ENCODE measurements around the gene FOXO1.

GRCh38 chr13:40640845-40641458, 25.5 kb downstream of the FOXO1 start:
- TF ChIP-seq CREB1 (IDR thresholded peaks at IDR 0.05) (no peak), CREB1 (CRISPR knock-in tag; IDR thresholded peaks at IDR 0.05) (no peak), EZH2 (conservative IDR thresholded peaks at IDR 0.05; ENCODE audit: low read depth, low read length) (no peak), ZNF589 (CRISPR knock-in tag; conservative IDR thresholded peaks at IDR 0.05) (no peak), SNAPC5 (CRISPR knock-in tag; IDR thresholded peaks at IDR 0.05; ENCODE audit: borderline replicate concordance) (no peak), NFATC3 (CRISPR knock-in tag; IDR thresholded peaks at IDR 0.05) (no peak), NCOA2 (CRISPR knock-in tag; IDR thresholded peaks at IDR 0.05) (no peak), SRY (CRISPR knock-in tag; IDR thresholded peaks at IDR 0.05) (no peak), ZMYM2 (CRISPR knock-in tag; IDR thresholded peaks at IDR 0.05) (no peak), POLR2A (IDR thresholded peaks at IDR 0.05; ENCODE audit: insufficient read depth in 1 of 2, low read depth in 2 of 2, low read length in 2 of 2) (no peak), ZNF3 (CRISPR knock-in tag; IDR thresholded peaks at IDR 0.05) (no peak), CBFB (CRISPR knock-in tag; IDR thresholded peaks at IDR 0.05) (no peak), ZSCAN20 (CRISPR knock-in tag; IDR thresholded peaks at IDR 0.05; ENCODE audit: borderline replicate concordance) (no peak), FOXJ3 (CRISPR knock-in tag; IDR thresholded peaks at IDR 0.05; ENCODE audit: borderline replicate concordance) (no peak)
- TF ChIP-seq, protein P1, sequence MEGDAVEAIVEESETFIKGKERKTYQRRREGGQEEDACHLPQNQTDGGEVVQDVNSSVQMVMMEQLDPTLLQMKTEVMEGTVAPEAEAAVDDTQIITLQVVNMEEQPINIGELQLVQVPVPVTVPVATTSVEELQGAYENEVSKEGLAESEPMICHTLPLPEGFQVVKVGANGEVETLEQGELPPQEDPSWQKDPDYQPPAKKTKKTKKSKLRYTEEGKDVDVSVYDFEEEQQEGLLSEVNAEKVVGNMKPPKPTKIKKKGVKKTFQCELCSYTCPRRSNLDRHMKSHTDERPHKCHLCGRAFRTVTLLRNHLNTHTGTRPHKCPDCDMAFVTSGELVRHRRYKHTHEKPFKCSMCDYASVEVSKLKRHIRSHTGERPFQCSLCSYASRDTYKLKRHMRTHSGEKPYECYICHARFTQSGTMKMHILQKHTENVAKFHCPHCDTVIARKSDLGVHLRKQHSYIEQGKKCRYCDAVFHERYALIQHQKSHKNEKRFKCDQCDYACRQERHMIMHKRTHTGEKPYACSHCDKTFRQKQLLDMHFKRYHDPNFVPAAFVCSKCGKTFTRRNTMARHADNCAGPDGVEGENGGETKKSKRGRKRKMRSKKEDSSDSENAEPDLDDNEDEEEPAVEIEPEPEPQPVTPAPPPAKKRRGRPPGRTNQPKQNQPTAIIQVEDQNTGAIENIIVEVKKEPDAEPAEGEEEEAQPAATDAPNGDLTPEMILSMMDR (CRISPR knock-in tag; IDR thresholded peaks at IDR 0.05) = no peak
